ENCODE measurements around the gene EBF3. TPM values are rescaled to one million over a fixed set of nuclear protein-coding genes. Genes with fewer than 3 reads are reported as not detected.

EBF3 gene
- total RNA-seq, 1 donor = 6.0 TPM

GRCh38 chr10:129951101-129951969, 12.7 kb downstream of the EBF3 start:
- TF ChIP-seq CTCF (IDR thresholded peaks at IDR 0.05; ENCODE audit: insufficient read depth, low read depth, low read length) = no peak
- no peak for DNase-seq (ENCODE audit: low read depth)
- no peak overlapping the region for H3K4me3 ChIP-seq (ENCODE audit: low read depth, low read length)

GRCh38 chr10:129950676-129951075, 13.4 kb downstream of the EBF3 start:
- no peak overlapping the region for H3K4me3 ChIP-seq (ENCODE audit: low read depth, low read length)
- no peak for TF ChIP-seq CTCF (IDR thresholded peaks at IDR 0.05; ENCODE audit: insufficient read depth, low read depth, low read length)
- DNase-seq (ENCODE audit: low read depth) = no peak

DNA sequence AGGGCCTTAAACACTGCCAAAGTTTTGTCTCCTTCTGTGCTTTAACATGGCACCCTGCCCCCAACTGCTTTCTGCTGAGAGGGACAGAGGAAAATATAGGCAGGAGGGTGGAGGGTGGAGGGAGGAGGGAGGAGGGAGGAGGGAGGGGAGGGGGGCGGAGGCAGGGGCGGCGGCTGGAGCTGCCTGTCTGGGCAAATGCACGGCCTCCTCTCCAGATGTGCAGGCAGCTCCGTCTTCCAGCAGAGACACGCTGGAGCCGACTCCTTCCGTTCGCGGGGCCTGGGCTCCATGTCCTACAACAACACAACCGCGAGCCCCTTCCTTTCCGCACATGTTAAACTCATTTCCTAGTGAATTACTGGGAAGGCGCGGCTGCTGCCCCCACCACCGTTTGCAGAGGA, 14.2 kb downstream of the EBF3 start:
- TF ChIP-seq CTCF (IDR thresholded peaks at IDR 0.05; ENCODE audit: insufficient read depth, low read depth, low read length) = no peak
- H3K4me3 ChIP-seq (ENCODE audit: low read depth, low read length) = no peak overlapping the region
- DNase-seq (ENCODE audit: low read depth) = no peak

DNA sequence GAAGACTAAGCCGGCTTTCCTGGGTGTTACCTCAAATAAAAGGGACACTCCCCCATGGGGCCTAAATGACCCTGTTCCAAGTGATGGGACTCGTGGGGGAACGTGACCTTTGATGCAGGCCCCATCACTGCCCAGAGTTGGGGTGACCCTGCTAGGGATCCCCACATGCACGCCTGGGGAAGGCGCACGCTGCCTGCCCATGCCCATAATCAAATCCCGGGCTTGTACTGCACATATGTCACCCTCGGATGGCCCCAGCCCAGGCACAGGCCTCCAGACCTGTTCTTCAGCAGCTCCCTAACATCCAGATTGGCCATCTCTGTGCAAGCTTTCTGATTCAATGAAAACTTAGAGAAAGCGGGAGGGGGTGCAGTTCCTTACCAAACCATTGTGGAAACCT, 14.7 kb downstream of the EBF3 start:
- H3K4me3 ChIP-seq (ENCODE audit: low read depth, low read length) = no peak overlapping the region
- TF ChIP-seq CTCF (IDR thresholded peaks at IDR 0.05; ENCODE audit: insufficient read depth, low read depth, low read length) = no peak
- DNase-seq (ENCODE audit: low read depth) = no peak

- no peak overlapping the region for H3K4me3 ChIP-seq (ENCODE audit: low read depth, low read length)
- no peak for DNase-seq (ENCODE audit: low read depth)
- TF ChIP-seq CTCF (IDR thresholded peaks at IDR 0.05; ENCODE audit: insufficient read depth, low read depth, low read length) = no peak
These were observed 17.2 kb downstream of the EBF3 start for GRCh38 chr10:129946859-129947258.

GRCh38 chr10:129945941-129946760, 17.9 kb downstream of the EBF3 start:
- DNase-seq (ENCODE audit: low read depth) = peak; percentile 17
- TF ChIP-seq CTCF (IDR thresholded peaks at IDR 0.05; ENCODE audit: insufficient read depth, low read depth, low read length) = no peak
- no peak overlapping the region for H3K4me3 ChIP-seq (ENCODE audit: low read depth, low read length)
